Nephron (organoid): ENCODE data around the gene NKAIN1.
A peak's percentile ranks its signal among the peaks of the same experiment; 100 is the strongest.

Experiments used
- H3K27ac Mint-ChIP-seq, 3 experiments: 2 replicates each; pipeline ENCODE4 v1.8.0; 2020; ENCODE audit warnings: mixed read lengths in 3 of 3, mild to moderate bottlenecking in 2 of 3, moderate library complexity in 1 of 3
- H3K27me3 Mint-ChIP-seq: 2 replicates; pipeline ENCODE4 v1.8.0; 2021; ENCODE audit warnings: low read depth, mild to moderate bottlenecking, moderate library complexity, mixed read lengths
- H3K36me3 Mint-ChIP-seq: 2 replicates; pipeline ENCODE4 v1.8.0; 2020; ENCODE audit warnings: low read depth, mixed read lengths
- H3K4me1 Mint-ChIP-seq: 2 replicates; pipeline ENCODE4 v1.8.0; 2020; ENCODE audit warnings: mixed read lengths
- H3K4me3 Mint-ChIP-seq, 3 experiments: 2 replicates each; pipeline ENCODE4 v1.8.0; 2020; ENCODE audit warnings: mild to moderate bottlenecking in 3 of 3, mixed read lengths in 3 of 3, moderate library complexity in 2 of 3
- H3K9me3 Mint-ChIP-seq: 2 replicates; pipeline ENCODE4 v1.8.0; 2020; ENCODE audit warnings: mixed read lengths
- CTCF ChIP-seq, 3 experiments: fragments of 200-600 bp; sonication (generic); IDR thresholded peaks; one replicate each; pipeline ENCODE4 v1.5.0; 2021; ENCODE audit warnings: antibody characterized with exemption in 3 of 3; ENCODE audit not compliant: unreplicated experiment in 3 of 3

Gene NKAIN1

GRCh38 chr1:31154632-31155215, 85.0 kb downstream of the NKAIN1 start:
- Mint-ChIP-seq H3K36me3 (no peaks in the 10 kb centered on the region), H3K9me3 (peaks cover 2% of the 10 kb centered on the region), H3K4me3 (peak overlapping the region; percentile 89 to 93 (median 91)), H3K27me3 (no peaks in the 10 kb centered on the region), H3K4me1 (peaks cover 4% of the 10 kb centered on the region), H3K27ac (peak overlapping the region; percentile 91 to 99 (median 98))
- TF ChIP-seq CTCF (IDR thresholded peaks at IDR 0.05; ENCODE audit: unreplicated experiment in 3 of 3): no peak

GRCh38 chr1:31154000-31154631, 85.6 kb downstream of the NKAIN1 start:
- no peak for TF ChIP-seq CTCF (IDR thresholded peaks at IDR 0.05; ENCODE audit: unreplicated experiment in 3 of 3)
- H3K27ac Mint-ChIP-seq: peak overlapping the region; percentile 91 to 99 (median 98)
- peaks cover 4% of the 10 kb centered on the region for H3K4me1 Mint-ChIP-seq
- H3K4me3 Mint-ChIP-seq: peak overlapping the region; percentile 82 to 89 (median 86)
- peaks cover 2% of the 10 kb centered on the region for H3K9me3 Mint-ChIP-seq
- no peaks in the 10 kb centered on the region for H3K27me3 Mint-ChIP-seq
- no peaks in the 10 kb centered on the region for H3K36me3 Mint-ChIP-seq

- Mint-ChIP-seq H3K4me3 (peak overlapping the region; percentile 62 to 83 (median 81)), H3K27ac (peak overlapping the region; percentile 66 to 92 (median 69)), H3K4me1 (peaks cover 4% of the 10 kb centered on the region), H3K27me3 (no peaks in the 10 kb centered on the region), H3K9me3 (peaks cover 2% of the 10 kb centered on the region), H3K36me3 (no peaks in the 10 kb centered on the region)
- no peak for TF ChIP-seq CTCF (IDR thresholded peaks at IDR 0.05; ENCODE audit: unreplicated experiment in 3 of 3)
These were observed 86.3 kb downstream of the NKAIN1 start for GRCh38 chr1:31153423-31153822.

GRCh38 chr1:31152181-31152795, 87.4 kb downstream of the NKAIN1 start:
- Mint-ChIP-seq H3K9me3 (peaks cover 2% of the 10 kb centered on the region), H3K27me3 (no peaks in the 10 kb centered on the region), H3K27ac (peak overlapping the region; percentile 9 to 81 (median 66)), H3K4me1 (peaks cover 4% of the 10 kb centered on the region), H3K36me3 (no peaks in the 10 kb centered on the region), H3K4me3 (peak overlapping the region; percentile 9 to 56 (median 54))
- TF ChIP-seq CTCF (IDR thresholded peaks at IDR 0.05; ENCODE audit: unreplicated experiment in 3 of 3): no peak

GRCh38 chr1:31151402-31151801, 88.3 kb downstream of the NKAIN1 start:
- no peak overlapping the region for H3K4me3 Mint-ChIP-seq
- no peak overlapping the region for H3K27ac Mint-ChIP-seq
- H3K36me3 Mint-ChIP-seq: no peaks in the 10 kb centered on the region
- no peaks in the 10 kb centered on the region for H3K27me3 Mint-ChIP-seq
- H3K4me1 Mint-ChIP-seq: peaks cover 4% of the 10 kb centered on the region
- TF ChIP-seq CTCF (IDR thresholded peaks at IDR 0.05; ENCODE audit: unreplicated experiment in 3 of 3): no peak
- H3K9me3 Mint-ChIP-seq: peaks cover 2% of the 10 kb centered on the region
